Measurements from ENCODE around the gene COA8. TPM values are rescaled to one million over a fixed set of nuclear protein-coding genes. Genes with fewer than 3 reads are reported as not detected.

COA8 gene
- total and polyA plus RNA-seq, 7 experiments from 2014 or later = 13.6 to 51.3 (median 25.5) TPM

- peak overlapping the region in 1 of 10 donors; percentile 4 for H3K4me3 Mint-ChIP-seq
Measured at GRCh38 chr14:103611215-103611614, 48.5 kb downstream of the COA8 start.

GRCh38 chr14:103613517-103613916 is 50.8 kb downstream of the COA8 start:
- Histone ChIP-seq H3K9me3 (ENCODE audit: control insufficient read depth in 2 of 3, low read length in 3 of 3) (peaks cover 0 to 9% (median 0%) of the 10 kb centered on the region in 3 experiments), H3K4me1 (ENCODE audit: control insufficient read depth in 2 of 2, insufficient read depth in 2 of 2, low read length in 2 of 2) (peaks cover 2% of the 10 kb centered on the region in 2 donors), H3K4me3 (ENCODE audit: low read length) (no peak overlapping the region), H3K27ac (ENCODE audit: low read depth, low read length) (no peak overlapping the region), H3K36me3 (ENCODE audit: control insufficient read depth in 2 of 3, insufficient read depth in 3 of 3, low read length in 3 of 3) (no peaks in the 10 kb centered on the region), H3K27me3 (ENCODE audit: control insufficient read depth in 2 of 2, insufficient read depth in 2 of 2, low read length in 2 of 2) (no peaks in the 10 kb centered on the region)
- DNase-seq = no peak
- no peak for ATAC-seq
- Mint-ChIP-seq H3K36me3 (peaks cover 0 to 10% (median 6%) of the 10 kb centered on the region in 5 donors), H3K9me3 (peaks cover 0 to 18% (median 8%) of the 10 kb centered on the region in 11 donors), H3K27me3 (peaks cover 0 to 7% (median 0%) of the 10 kb centered on the region in 5 donors), H3K4me1 (peaks cover 0 to 2% (median 0%) of the 10 kb centered on the region in 7 donors), H3K4me3 (no peak overlapping the region), H3K27ac (no peak overlapping the region)
- POLR2A ChIA-PET = no interaction called here
- intact Hi-C loops (cut with micrococcal nuclease) = no loop called here
- CTCF ChIA-PET = interaction anchor here (0.9 kb wide), 1 partner anchor 75 kb away, joined by 3 read pairs; no protein-coding TSS in a partner anchor

More at GRCh38 chr14:103611215-103611614, 48.5 kb downstream of the COA8 start:
- ATAC-seq (no peak), DNase-seq (no peak)
- no peak overlapping the region for H3K27ac ChIP-seq (ENCODE audit: low read depth, low read length)
- Mint-ChIP-seq H3K27me3 (peaks cover 0 to 28% (median 0%) of the 10 kb centered on the region in 5 donors), H3K4me1 (peaks cover 14 to 22% (median 20%) of the 10 kb centered on the region in 7 donors), H3K9me3 (peaks cover 0 to 18% (median 8%) of the 10 kb centered on the region in 11 donors), H3K27ac (no peak overlapping the region), H3K36me3 (peaks cover 0 to 10% (median 6%) of the 10 kb centered on the region in 5 donors)
- ChIA-PET POLR2A (no interaction called here), CTCF (interaction anchor here (0.6 kb wide), 1 partner anchor 137 kb away, joined by 3 read pairs; no protein-coding TSS in a partner anchor)
- H3K4me3 ChIP-seq (ENCODE audit: low read length) = no peak overlapping the region
- no peaks in the 10 kb centered on the region for H3K27me3 ChIP-seq (ENCODE audit: control insufficient read depth in 2 of 2, insufficient read depth in 2 of 2, low read length in 2 of 2)
- H3K9me3 ChIP-seq (ENCODE audit: control insufficient read depth in 2 of 3, low read length in 3 of 3) = peaks cover 0 to 9% (median 0%) of the 10 kb centered on the region in 3 experiments
- H3K4me1 ChIP-seq (ENCODE audit: control insufficient read depth in 2 of 2, insufficient read depth in 2 of 2, low read length in 2 of 2) = peaks cover 18 to 21% of the 10 kb centered on the region in 2 donors
- no peaks in the 10 kb centered on the region for H3K36me3 ChIP-seq (ENCODE audit: control insufficient read depth in 2 of 3, insufficient read depth in 3 of 3, low read length in 3 of 3)
- intact Hi-C loops (cut with micrococcal nuclease) = no loop called here

GRCh38 chr14:103616635-103617300 is 54.0 kb downstream of the COA8 start:
- H3K36me3 ChIP-seq (ENCODE audit: control insufficient read depth in 2 of 3, insufficient read depth in 3 of 3, low read length in 3 of 3) = no peaks in the 10 kb centered on the region
- H3K27ac ChIP-seq (ENCODE audit: low read depth, low read length) = no peak overlapping the region
- peaks cover 0 to 4% (median 0%) of the 10 kb centered on the region in 11 donors for H3K9me3 Mint-ChIP-seq
- H3K4me3 ChIP-seq (ENCODE audit: low read length) = no peak overlapping the region
- no peaks in the 10 kb centered on the region for H3K27me3 ChIP-seq (ENCODE audit: control insufficient read depth in 2 of 2, insufficient read depth in 2 of 2, low read length in 2 of 2)
- no peaks in the 10 kb centered on the region for H3K4me1 ChIP-seq (ENCODE audit: control insufficient read depth in 2 of 2, insufficient read depth in 2 of 2, low read length in 2 of 2)
- H3K4me3 Mint-ChIP-seq = no peak overlapping the region
- H3K9me3 ChIP-seq (ENCODE audit: control insufficient read depth in 2 of 3, low read length in 3 of 3) = no peaks in the 10 kb centered on the region
- no peaks in the 10 kb centered on the region for H3K36me3 Mint-ChIP-seq
- ChIA-PET CTCF (interaction anchor here (0.5 to 0.6 kb wide), 2 partner anchors 92 to 295 kb away, joined by 3 read pairs; no protein-coding TSS in a partner anchor), POLR2A (no interaction called here)
- DNase-seq (no peak), ATAC-seq (no peak)
- no peaks in the 10 kb centered on the region for H3K4me1 Mint-ChIP-seq
- H3K27me3 Mint-ChIP-seq = peaks cover 0 to 4% (median 0%) of the 10 kb centered on the region in 5 donors
- H3K27ac Mint-ChIP-seq = no peak overlapping the region
- intact Hi-C loops (cut with micrococcal nuclease) = no loop called here

- Mint-ChIP-seq H3K4me1 (peaks cover 0 to 4% (median 0%) of the 10 kb centered on the region in 7 donors), H3K27me3 (peaks cover 0 to 4% (median 0%) of the 10 kb centered on the region in 5 donors), H3K27ac (no peak overlapping the region), H3K36me3 (no peaks in the 10 kb centered on the region), H3K9me3 (no peaks in the 10 kb centered on the region), H3K4me3 (no peak overlapping the region)
- ChIA-PET POLR2A (interaction anchor here (0.6 kb wide), 2 partner anchors 60 to 228 kb away, joined by 4 to 7 read pairs; no protein-coding TSS in a partner anchor), CTCF (interaction anchor here (0.6 kb wide), 1 partner anchor 34 kb away, joined by 3 read pairs; no protein-coding TSS in a partner anchor)
- Histone ChIP-seq H3K4me1 (ENCODE audit: control insufficient read depth in 2 of 2, insufficient read depth in 2 of 2, low read length in 2 of 2) (peaks cover 0 to 7% of the 10 kb centered on the region in 2 donors), H3K27ac (ENCODE audit: low read depth, low read length) (no peak overlapping the region), H3K4me3 (ENCODE audit: low read length) (no peak overlapping the region), H3K36me3 (ENCODE audit: control insufficient read depth in 2 of 3, insufficient read depth in 3 of 3, low read length in 3 of 3) (no peaks in the 10 kb centered on the region), H3K9me3 (ENCODE audit: control insufficient read depth in 2 of 3, low read length in 3 of 3) (no peaks in the 10 kb centered on the region), H3K27me3 (ENCODE audit: control insufficient read depth in 2 of 2, insufficient read depth in 2 of 2, low read length in 2 of 2) (no peaks in the 10 kb centered on the region)
- ATAC-seq (no peak), DNase-seq (no peak)
- intact Hi-C loops (cut with micrococcal nuclease) = no loop called here
Measured at GRCh38 chr14:103619057-103619456, 56.3 kb downstream of the COA8 start.

- CTCF ChIA-PET = no interaction called here
- intact Hi-C loops (cut with micrococcal nuclease) = no loop called here
Measured at GRCh38 chr14:103621860-103622259, 59.1 kb downstream of the COA8 start.

GRCh38 chr14:103623308-103623707 is 60.5 kb downstream of the COA8 start:
- Histone ChIP-seq H3K4me3 (ENCODE audit: low read length) (no peak overlapping the region), H3K27me3 (ENCODE audit: control insufficient read depth in 2 of 2, insufficient read depth in 2 of 2, low read length in 2 of 2) (no peaks in the 10 kb centered on the region), H3K4me1 (ENCODE audit: control insufficient read depth in 2 of 2, insufficient read depth in 2 of 2, low read length in 2 of 2) (peaks cover 10 to 26% of the 10 kb centered on the region in 2 donors), H3K27ac (ENCODE audit: low read depth, low read length) (no peak overlapping the region), H3K9me3 (ENCODE audit: control insufficient read depth in 2 of 3, low read length in 3 of 3) (no peaks in the 10 kb centered on the region), H3K36me3 (ENCODE audit: control insufficient read depth in 2 of 3, insufficient read depth in 3 of 3, low read length in 3 of 3) (no peaks in the 10 kb centered on the region)
- no peaks in the 10 kb centered on the region for H3K9me3 Mint-ChIP-seq
- no peak for DNase-seq
- CTCF ChIA-PET = no interaction called here
- no peaks in the 10 kb centered on the region for H3K36me3 Mint-ChIP-seq
- peaks cover 9 to 32% (median 22%) of the 10 kb centered on the region in 7 donors for H3K4me1 Mint-ChIP-seq
- POLR2A ChIA-PET = no interaction called here
- intact Hi-C loops (cut with micrococcal nuclease) = no loop called here
- H3K4me3 Mint-ChIP-seq = no peak overlapping the region
- no peak overlapping the region for H3K27ac Mint-ChIP-seq
- peaks cover 0 to 4% (median 0%) of the 10 kb centered on the region in 5 donors for H3K27me3 Mint-ChIP-seq
- ATAC-seq = no peak

More at GRCh38 chr14:103621860-103622259, 59.1 kb downstream of the COA8 start:
- peaks cover 8 to 26% of the 10 kb centered on the region in 2 donors for H3K4me1 ChIP-seq (ENCODE audit: control insufficient read depth in 2 of 2, insufficient read depth in 2 of 2, low read length in 2 of 2)
- no peak overlapping the region for H3K4me3 ChIP-seq (ENCODE audit: low read length)
- H3K27ac ChIP-seq (ENCODE audit: low read depth, low read length) = no peak overlapping the region
- POLR2A ChIA-PET = interaction anchor here (0.6 kb wide), 1 partner anchor 251 kb away, joined by 5 read pairs; no protein-coding TSS in a partner anchor
- H3K4me1 Mint-ChIP-seq = peaks cover 9 to 27% (median 19%) of the 10 kb centered on the region in 7 donors
- no peak for DNase-seq
- H3K9me3 ChIP-seq (ENCODE audit: control insufficient read depth in 2 of 3, low read length in 3 of 3) = no peaks in the 10 kb centered on the region
- no peak overlapping the region for H3K27ac Mint-ChIP-seq
- no peaks in the 10 kb centered on the region for H3K36me3 Mint-ChIP-seq
- H3K4me3 Mint-ChIP-seq = no peak overlapping the region
- H3K36me3 ChIP-seq (ENCODE audit: control insufficient read depth in 2 of 3, insufficient read depth in 3 of 3, low read length in 3 of 3) = no peaks in the 10 kb centered on the region
- no peaks in the 10 kb centered on the region for H3K27me3 ChIP-seq (ENCODE audit: control insufficient read depth in 2 of 2, insufficient read depth in 2 of 2, low read length in 2 of 2)
- no peak for ATAC-seq
- no peaks in the 10 kb centered on the region for H3K9me3 Mint-ChIP-seq
- H3K27me3 Mint-ChIP-seq = peaks cover 0 to 4% (median 0%) of the 10 kb centered on the region in 5 donors
